Iris pigment epithelial cell (primary cell): ENCODE measurements around the gene TIFAB.

ENCODE experiments used
- DNase-seq: peaks from one replicate; pipeline ENCODE4 v3.0.0-alpha.2; 2011; ENCODE audit warnings: low read depth

The TIFAB gene

GRCh38 chr5:135442431-135443160 lies 9.6 kb downstream of the TIFAB start:
- no peak for DNase-seq

DNA sequence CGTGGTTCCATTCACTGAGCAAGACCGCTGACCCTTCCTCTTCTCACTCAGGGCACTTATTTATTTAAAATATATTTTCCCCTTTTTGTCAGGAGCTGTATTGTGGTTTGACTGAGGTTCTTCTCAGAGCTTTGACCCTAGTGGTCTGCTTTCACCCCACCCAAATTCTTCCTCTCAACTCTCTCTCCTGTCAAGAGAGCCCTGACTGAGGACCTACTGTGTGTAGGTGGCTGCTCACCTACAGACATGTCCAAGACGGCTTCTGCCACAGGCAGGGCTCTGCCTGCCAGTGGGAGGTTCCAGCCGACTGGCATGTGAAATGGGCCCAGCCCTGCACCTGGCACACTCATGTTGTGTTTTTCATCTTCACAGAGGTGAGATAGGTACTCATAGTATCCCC lies 10.2 kb downstream of the TIFAB start:
- DNase-seq, result no peak

GRCh38 chr5:135441350-135441831 lies 10.8 kb downstream of the TIFAB start:
- no peak for DNase-seq

DNA sequence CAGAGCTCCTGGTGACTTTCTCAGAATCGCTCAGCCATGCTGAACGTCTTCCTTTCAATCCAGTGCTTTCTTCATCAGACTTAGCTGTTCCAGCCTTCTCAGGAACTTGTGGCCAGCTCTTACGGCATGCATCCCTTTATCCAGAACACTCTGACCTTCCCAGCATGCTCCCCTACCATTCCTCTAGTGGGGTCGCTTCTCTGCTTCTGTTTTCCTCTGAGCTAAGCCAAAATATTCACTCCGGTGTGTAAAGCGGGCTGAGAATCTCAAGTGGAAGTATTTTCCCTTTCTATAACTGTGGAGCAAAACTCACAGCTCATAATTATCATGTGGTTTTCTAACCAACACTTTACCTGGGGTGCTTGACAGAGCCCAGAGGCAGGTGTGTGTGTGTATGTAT lies 11.2 kb downstream of the TIFAB start:
- no peak for DNase-seq

DNA sequence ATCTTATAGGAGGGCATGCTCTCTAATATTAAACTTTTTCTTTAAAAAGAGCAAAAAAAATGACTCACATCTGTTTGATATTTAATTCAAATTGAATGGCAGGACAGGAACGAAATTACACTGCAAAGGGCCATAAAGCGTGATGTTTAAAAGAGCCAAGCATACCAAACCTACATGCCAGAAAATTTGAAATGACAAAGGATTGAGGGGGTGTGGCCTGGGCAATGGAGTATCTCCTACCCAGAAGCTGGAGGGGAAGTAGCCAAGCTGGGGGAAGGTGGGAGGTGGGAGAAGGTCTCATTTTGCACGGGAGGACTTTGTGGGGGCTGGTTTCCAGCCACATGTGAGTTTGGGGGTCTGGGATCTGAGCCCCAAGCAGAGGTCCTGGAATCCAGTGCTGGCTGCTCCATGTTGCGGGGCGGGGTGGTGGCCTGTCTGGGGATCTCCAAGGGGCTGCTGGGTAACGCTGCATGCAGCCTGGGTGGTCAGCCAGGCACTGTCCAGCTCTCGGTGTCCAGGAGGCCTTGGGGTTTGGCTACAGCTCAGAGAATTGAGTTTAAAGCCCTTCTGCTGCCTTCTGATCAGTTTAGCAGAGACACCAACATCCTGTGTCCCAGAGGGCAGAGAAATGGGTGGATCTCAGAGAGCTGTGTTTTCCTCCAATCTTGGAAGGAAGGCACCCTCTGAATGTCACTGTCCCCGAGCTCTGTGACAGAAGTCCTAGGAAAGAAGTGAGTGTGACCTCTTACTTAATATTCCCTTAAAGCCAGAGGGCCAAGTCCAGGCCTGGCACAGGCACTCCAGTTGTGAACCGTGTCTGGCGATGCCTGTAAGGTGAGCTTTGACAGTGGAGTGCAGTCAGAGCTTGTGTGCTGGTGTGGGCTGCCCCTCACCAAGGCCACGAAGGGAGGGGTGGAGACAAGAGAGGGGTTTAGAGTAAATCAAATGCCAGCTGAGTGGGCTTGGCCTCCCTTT lies 12.6 kb downstream of the TIFAB start:
- no peak for DNase-seq

- no peak for DNase-seq
These were observed 13.4 kb downstream of the TIFAB start for GRCh38 chr5:135438636-135439221.

DNA sequence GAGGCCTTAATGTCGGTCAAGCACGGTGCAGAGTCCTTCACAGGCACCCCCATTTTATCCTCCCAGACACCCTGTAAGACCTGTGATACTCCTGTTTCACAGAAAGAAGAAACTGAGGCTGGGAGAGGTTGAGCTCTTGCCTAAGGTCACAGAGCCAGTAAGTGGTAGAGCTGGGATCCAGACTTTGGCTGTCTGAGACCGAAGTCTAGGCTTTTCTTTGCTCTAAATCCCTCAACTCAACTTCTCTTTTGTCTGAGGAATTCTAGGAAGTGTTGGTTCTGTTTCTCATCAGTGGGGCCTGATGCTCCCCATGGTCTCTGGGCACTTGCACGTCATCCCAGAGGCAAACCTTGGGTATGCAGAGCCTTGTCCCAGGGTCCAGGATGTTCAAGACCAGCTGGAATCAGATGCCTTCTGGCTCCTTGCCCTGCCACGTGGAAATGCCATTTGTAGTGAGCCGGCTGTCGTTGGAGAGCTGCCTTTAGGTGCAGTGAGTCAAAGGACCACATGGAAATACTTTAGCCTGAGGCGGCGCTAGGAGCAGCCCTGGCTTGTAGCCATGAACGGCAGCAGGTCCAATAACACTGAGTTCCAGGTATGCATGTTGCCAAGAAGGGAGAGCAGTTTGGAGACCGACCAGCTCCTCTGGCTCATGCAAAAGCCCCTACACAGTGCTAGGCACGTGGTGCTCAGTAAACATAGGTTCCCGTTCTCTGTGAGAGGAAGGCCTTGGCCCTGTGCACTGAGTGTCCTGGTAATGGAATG lies 14.2 kb downstream of the TIFAB start:
- DNase-seq, result peak; percentile 95

GRCh38 chr5:135437422-135437795 lies 14.7 kb downstream of the TIFAB start:
- no peak for DNase-seq

- DNase-seq, result no peak
These were observed 15.2 kb downstream of the TIFAB start for GRCh38 chr5:135436951-135437418.

GRCh38 chr5:135435467-135436330 lies 16.5 kb downstream of the TIFAB start:
- DNase-seq, result no peak

DNA sequence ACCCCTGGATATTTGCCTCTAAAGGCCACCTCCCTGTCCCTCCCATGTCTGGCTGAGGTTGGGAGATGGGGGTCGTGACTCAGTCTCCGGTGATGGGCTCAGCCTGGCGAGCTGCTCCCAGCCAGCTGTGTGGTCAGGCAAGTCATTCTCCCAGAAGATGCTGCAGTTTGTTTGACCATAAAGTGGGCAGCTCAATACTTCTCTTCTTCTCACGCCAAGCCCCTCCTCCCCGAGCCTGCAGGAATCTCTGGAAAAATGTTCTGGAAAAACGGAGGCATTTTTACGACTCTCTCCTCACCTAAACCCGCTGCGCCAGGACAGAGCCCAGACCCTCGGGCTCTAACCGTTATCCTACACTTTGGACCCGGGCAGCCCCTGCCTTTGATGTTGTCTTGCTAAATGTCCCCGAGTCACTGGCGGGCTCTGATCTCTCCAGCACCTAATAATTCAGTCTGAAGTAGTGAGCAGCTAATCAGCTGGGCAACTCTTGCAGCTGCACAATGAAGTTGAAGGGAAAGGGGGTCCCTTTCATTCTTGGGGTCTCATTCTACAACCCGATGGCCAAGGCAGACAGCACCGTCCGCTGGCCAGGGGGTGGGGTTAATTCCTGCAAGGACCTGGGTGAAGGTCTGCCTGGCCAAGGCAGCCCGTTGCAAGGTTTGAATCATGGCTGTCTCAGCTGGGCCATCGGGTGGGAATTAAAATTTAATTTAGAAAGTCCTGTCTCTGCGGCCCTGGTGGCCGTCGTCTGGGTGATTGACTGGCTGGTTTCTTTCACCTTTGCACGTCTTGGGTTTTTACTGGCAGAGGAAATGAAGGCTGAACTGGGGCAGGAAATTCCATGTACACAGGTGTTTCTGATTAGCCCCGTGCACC lies 17.3 kb downstream of the TIFAB start:
- no peak for DNase-seq

DNA sequence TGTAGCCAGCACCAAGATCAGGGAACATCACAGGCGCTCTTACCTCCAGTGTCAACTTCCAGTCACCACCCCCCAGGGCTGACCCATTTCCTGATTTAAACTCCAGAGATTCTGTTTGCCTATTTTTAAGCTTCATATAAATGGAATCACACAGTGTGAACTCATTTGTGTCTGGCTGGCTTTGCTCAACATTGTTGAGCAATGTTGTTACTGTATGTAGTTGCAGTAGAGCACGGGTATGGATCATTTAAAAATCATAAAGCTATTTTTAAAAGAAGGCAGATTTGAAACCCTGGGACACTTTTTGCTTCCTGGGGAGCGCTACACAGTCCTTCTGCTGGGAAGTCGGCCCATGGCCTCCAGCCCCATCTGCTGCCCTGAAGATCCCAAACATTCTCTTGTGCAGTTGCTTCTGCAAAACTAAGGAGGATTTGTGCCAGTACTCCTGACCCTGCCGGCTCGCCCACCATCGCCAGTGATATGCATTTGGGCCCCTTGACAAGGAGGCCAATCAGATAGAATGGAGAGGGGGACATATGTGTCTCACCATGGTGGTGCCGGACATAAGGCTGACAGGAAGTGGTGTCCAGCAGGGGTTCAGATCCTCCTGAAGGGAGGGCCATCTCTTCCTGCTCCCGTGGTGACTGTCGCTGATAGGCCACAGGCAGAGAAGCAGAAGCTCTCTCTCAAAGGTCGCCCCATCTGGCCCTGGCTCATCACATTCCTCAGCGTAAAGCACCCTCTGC lies 18.3 kb downstream of the TIFAB start:
- DNase-seq, result peak; percentile 33

DNA sequence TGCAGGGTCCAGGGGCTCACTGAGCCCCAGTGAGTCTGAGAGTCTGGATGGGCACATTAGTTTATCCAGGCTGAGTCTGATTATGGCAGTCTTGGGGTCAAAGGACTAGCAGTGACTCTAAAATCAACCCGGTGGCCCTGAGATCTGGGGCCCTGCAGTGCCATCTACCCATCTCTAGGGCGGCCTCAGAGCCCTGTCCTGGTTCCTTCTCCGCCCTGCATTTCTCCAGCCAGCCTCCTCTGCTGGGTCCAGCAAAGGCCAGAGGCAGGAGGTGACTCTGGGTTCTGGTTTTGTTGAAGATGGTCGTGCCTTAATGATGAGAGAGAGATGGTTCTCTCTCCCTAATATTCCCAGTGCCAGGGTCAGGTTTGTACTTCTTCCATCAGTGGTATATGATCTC lies 20.0 kb downstream of the TIFAB start:
- no peak for DNase-seq

- no peak for DNase-seq
These were observed 22.1 kb downstream of the TIFAB start for GRCh38 chr5:135430135-135430437.

- peak; percentile 14 for DNase-seq
These were observed 22.6 kb downstream of the TIFAB start for GRCh38 chr5:135429301-135430134.

- no peak for DNase-seq
These were observed 23.6 kb downstream of the TIFAB start for GRCh38 chr5:135428586-135428985.

- peak; percentile 65 for DNase-seq
These were observed 25.8 kb downstream of the TIFAB start for GRCh38 chr5:135426102-135427082.
